NCI-H187 (cell line): ENCODE results near the gene PIK3R5.
"Not testable (repeated sequence)": the region's sequence is repeated elsewhere in the genome, so short reads cannot be mapped to it uniquely, and the experiment has no call there.

Experiments used
- DNase-seq, 2 experiments: peaks; one replicate each; lab custom pipeline; 2025; lab: John Stamatoyannopoulos, UW

PIK3R5 gene

GRCh38 chr17:8896641-8897635, 68.6 kb downstream of the PIK3R5 start:
- DNase-seq, result no peak

DNA sequence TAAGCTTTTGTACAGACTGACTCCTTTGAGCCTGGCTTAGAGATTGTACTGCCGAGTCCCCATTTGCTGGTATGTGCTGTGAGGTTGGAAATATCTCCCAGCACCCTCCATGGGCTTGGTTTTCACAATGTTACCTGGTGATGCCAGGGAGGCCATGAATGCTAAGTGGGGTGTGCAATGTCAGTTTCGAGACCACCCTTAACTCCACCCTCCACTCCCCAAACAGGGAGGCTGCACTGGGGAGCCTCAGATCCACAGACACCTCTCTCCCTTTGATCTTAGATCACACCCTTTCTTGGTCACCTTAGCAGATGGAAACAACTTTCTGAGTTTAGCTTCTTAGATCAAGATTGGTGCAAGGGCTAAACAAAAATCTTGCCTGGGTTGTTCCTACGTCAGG, 69.4 kb downstream of the PIK3R5 start:
- no peak for DNase-seq

- DNase-seq, result no peak
Observed at GRCh38 chr17:8894673-8895578, 70.6 kb downstream of the PIK3R5 start.

DNA sequence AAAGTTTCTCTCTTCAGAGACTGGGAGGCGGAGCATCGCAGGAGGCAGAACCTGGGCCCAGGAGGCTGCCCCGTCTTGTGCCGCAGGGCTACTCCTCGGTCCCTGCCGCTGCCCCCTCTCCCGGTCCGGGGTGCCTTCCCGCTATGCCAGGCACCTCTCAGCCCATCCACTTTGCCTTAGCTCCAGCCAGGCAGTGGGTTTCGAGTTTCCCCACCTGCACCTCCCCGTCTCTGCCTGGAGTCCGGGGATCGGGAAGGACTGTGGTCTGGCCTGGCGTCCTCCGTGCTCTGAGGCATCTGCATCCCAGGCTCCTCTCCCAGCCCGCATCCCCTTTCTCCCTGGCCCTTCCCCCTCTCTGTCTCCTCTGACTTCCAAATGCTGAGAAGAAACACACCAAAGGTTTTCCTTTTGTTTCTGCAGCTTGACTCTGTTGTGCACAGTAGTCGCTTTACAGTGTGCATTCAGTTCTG, 71.3 kb downstream of the PIK3R5 start:
- no peak for DNase-seq

DNA sequence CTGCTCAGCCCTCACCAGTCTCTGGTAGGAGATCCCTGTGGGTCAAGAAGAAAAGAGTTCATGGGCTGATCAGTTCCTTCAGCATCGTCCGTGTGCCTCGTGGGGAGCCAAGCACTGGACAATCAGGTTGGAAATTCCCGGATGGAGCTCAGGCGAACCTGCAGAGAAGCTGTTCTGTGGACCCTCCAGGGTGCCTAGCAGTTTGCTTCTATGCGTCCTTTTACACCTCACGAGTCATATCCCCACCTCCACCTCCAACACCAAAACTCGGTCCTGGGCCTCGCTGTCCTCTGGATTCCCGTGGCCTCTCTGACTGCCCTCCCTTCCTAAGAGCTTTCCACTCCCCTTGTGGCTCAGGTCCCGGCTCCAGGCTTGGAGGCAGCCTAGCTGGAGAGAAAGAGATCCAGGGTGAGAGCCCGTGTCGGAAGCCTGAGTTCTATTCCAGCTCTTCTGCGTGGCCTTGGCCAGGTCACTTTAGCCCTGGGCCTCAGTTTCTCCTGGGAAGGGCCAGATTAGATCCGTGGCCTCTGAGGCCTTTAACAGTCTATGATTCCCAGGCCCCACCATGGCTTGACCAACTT, 71.8 kb downstream of the PIK3R5 start:
- no peak for DNase-seq

DNA sequence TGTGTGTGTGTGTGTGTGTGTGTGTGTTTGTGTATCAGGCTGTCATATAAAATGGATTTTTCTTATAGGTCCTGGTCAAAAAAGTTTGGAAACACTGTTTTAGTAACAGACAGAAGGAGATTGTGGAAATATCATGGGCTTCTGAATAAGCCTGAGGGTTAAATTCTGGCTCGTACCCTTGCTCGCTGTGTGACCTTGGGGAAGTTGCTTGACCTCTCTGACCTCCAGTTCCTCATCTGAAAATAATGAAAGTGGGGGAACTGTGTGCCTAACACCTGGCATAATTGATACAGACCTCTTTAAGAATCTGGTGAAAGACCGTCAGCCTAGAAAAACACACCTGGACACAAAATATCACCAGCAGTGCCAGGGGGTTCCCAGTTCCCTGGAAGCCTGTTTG, 72.4 kb downstream of the PIK3R5 start:
- no peak for DNase-seq

GRCh38 chr17:8892338-8892690, 73.2 kb downstream of the PIK3R5 start:
- DNase-seq, result no peak

DNA sequence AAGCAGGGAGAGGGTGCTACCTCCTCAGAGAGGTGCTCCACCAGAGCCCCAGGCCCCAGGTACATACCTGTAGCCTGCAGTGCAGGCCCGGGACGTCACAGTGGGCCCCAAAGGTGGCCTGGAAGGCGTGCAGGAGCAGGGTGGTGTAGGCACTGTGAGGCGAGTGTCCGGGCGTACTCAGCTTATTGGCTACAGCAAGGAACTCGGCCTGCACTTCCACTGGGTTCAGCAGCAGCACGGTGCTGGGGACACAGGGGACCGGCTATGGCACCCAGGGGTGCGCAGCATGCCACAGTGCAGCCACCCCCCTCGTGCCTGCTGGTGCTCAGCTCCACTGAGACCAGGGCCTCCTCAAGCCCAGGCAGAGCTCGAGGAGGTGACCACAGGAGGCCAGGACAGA, 74.8 kb downstream of the PIK3R5 start:
- DNase-seq, result no peak

DNA sequence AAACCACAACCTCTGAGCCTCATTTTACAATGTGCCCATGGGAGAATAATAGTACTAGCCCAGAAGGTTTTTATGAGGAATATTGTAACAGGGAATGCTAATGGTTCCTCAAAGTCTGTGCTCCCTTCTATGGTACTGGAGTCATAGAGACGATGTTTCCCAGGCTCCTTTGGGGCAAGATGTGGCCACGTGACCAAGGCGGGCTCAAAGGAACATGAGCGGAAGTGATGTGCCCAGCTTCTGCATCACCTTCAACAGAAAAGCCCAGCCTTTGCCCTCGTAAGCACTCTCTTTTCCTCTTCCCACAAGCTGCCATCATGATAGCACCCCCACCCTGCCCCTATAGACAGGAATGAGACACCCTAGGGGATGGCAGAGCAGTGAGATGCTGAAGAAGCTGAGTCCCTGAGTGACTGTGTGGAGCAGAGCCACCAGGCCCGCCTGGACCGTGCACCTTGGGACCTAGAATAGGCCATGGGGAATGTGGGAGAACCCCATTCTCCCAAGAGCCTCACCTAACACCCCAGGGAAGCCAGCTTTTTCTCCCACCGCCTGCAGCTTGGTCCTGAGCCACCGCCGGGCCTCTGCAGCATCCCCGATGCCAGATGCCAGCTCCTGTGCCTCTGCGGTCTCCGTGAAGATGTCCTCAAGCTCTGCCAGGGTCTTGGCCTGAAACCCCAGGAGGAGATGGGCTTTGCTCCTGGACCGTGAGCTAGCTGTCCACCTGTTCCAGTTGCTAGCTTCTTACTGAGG, 75.9 kb downstream of the PIK3R5 start:
- no peak for DNase-seq

GRCh38 chr17:8888704-8889302, 76.7 kb downstream of the PIK3R5 start:
- DNase-seq, result no peak

DNA sequence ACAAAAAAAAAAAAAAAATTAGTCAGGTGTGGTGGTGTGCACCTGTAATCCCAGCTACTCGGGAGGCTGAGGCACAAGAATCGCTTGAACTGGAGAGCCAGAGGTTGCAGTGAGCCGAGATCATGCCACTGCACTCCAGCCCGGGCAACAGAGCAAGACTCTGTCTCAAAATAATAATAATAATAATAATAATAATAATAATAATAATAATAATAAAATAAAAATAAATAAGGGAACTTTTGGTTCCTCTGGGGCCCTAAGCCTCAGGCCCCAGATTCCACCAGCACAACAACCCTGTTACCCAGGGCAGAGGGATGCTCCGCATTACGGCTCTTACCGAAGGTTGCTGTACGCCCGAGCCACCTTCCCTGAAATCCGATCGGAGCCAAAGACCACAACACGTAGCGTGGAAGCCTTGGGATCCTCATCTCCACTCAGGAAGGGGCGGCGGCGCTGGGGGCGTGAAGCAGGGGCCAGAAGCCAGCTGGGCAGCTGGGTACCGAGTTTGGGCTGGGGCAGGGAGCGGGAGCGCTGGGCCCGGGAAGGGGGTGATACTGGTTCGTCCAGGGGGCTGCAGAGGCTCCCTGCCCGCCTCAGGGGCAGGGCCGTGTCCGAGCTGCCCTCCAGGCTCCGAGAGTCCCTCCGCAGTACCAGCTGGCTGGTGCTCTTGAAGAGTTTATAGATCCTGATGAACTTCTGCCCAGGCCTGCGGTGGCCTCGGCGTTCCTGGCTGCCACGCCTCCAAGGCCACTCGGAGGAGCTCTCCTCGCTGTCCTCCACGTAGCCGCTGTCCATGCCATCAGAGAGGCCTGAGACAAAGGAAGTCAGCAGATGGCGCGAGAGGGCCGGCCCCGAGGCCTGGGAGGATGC, 77.4 kb downstream of the PIK3R5 start:
- DNase-seq, result no peak

- no peak for DNase-seq
Observed at GRCh38 chr17:8887301-8887700, 78.2 kb downstream of the PIK3R5 start.

DNA sequence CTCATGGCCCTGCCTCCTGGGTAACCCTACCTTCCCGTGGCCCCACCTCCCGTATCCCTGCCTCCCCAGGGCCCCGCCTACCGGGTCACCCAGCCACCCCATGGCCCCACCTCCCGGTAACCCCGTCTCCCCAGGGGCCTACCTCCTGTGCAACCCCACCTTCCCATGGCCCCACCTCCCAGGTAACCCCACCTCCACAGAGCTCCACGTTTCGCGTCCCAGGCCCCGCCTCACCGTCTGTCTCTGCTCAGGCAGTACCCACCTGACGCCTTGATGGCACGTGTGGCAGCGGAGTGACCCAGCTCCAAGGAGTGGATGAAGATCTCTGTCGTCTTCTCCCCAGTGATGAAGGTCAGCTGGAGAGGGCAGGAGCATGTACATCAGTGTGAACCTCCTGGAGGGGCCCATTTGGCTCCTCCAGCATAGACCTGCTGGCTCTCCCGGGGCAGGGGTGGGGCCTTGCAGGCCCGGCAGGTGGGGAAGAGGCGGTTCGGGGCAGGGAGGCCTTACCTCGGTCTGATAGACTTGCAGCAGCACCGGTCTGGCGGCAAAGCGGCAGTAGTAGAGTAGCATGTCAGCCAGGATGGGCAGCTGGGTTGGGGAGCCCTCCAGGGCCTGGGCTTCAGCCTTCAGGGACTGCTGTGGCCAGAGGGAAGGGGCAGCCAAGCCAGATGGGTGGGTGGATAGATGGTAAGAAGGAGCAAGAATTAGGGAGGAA, 79.4 kb downstream of the PIK3R5 start:
- DNase-seq, result no peak

DNA sequence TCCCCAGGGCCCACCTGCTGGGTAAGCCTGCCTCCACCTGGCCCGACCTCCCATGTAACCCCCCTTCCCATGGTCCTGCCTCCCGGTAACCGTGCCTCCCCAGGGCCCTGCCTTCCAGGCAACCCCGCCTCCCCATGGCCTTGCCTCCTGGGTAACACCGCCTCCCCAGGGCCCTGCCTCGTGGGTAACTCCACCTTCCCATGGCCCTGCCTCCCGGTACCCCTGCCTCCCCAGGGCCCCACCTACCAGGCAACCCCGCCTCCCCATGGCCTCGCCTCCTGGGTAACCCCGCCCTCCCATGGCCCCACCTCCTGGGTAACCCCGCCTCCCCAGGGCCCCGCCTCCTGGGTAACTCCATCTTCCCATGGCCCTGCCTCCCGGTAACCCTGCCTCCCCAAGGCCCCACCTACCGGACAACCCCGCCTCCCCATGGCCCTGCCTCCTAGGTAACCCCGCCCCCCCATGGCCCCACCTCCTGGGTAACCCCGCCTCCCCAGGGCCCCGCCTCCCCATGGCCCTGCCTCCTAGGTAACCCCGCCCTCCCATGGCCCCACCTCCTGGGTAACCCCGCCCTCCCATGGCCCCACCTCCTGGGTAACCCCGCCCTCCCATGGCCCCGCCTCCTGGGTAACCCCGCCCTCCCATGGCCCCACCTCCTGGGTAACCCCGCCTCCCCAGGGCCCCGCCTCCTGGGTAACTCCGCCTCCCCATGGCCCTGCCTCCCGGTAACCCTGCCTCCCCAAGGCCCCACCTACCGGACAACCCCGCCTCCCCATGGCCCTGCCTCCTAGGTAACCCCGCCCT, 80.1 kb downstream of the PIK3R5 start:
- not testable (repeated sequence) for DNase-seq

DNA sequence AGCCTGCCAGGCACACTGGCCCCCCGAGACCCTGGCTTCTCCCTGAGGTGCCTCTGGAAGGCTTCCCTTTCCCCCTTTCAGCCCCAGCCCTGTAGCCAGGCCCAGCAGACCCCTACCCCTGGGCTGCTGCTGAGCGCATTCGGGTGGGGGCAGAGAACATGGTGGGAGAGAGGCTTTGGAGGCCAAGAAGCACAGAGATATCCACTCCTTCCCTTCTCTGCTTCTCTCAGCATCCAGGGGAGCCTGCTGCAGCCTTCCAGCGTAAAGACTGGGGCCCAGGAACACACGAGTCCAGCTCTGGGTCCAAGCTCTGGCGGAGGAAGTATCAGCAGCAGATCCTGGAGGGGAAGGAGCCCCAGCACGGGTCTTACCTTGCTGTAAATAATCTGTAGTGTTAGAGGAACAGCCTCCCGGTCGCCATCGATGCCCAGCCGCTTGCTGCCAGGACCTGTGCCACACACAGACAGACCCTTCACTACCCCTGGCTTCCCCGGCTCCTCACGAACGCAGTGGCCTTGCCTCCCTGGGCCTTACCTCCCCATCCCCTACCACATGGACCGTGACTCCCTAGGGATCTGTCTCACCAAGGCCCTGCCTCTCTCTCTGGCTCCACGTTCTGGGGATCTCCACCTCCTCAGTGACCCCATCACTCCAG, 81.0 kb downstream of the PIK3R5 start:
- no peak for DNase-seq

GRCh38 chr17:8883353-8883752, 82.2 kb downstream of the PIK3R5 start:
- no peak for DNase-seq

DNA sequence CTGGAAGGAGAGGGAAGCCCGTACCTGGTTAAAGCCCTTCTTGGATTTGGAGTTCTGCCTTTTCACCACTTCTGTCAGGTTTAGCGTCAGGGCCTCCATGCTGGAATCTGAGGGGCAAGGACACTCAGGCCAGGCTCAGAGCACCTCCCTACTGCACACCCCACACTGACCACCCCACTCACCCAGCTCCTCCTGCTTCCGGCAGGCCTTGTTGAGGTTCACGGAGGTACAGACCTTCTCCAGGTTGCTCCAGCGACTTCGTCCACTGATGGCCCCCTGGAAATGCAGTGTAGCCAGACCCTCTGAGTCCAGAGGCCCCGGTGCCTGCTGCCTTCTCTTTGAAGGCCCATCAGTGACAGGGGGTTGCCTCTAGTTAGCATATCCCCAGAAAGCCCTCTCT, 83.9 kb downstream of the PIK3R5 start:
- no peak for DNase-seq

DNA sequence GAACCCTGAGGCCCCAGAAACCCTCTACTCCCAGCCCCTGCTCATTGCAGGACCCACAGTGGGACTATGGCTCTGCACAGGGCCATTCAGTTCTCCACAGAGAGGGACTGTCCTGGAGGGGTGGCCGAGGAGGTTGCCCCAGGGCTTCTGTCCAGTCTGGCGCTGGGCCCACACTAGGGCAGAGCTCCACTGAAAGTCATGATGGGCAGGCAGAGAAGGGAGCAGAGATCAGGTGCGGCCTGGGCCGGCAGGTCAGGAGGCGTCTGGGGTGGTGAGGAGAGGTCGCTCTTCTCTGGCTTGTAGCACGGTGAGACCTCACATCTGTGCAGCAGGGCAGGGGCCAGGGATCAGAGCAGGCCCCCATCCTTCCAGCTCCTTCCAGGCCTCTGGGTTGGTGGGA, 85.0 kb downstream of the PIK3R5 start:
- no peak for DNase-seq
